Thoracic aorta (tissue), 2 donors: Measurements from ENCODE around the gene OR11H7. TPM values are rescaled to one million over a fixed set of nuclear protein-coding genes. Genes with fewer than 3 reads are reported as not detected.
"Not testable (repeated sequence)": the region's sequence is repeated elsewhere in the genome, so short reads cannot be mapped to it uniquely, and the experiment has no call there.

Experiments used
- ATAC-seq: fragments of 150-250 bp; one replicate; pipeline ENCODE4 v1.8.0; 2017; ENCODE audit warnings: low read depth; ENCODE audit not compliant: insufficient number of reproducible peaks, low FRiP score
- DNase-seq: peaks from one replicate; pipeline ENCODE4 v3.0.0-alpha.2; 2020; ENCODE audit warnings: low spot score
- H3K27ac ChIP-seq, 2 donors: fragments of 200-600 bp; sonication (generic); 1 replicate in 1 of 2; 2 replicates in 1 of 2; pipeline ENCODE4 v1.5.1; 2016; ENCODE audit warnings: mild to moderate bottlenecking in 2 of 2, moderate library complexity in 2 of 2
- H3K27me3 ChIP-seq: fragments of 200-600 bp; sonication (generic); replicated peaks from 2 replicates; pipeline ENCODE4 v1.6.0; 2016; ENCODE audit warnings: mild to moderate bottlenecking; ENCODE audit not compliant: insufficient read depth
- H3K36me3 ChIP-seq: fragments of 200-600 bp; sonication (generic); one replicate; pipeline ENCODE4 v1.5.1; 2016
- H3K4me1 ChIP-seq, 2 donors: fragments of 200-600 bp; sonication (generic); 1 replicate in 1 of 2; 2 replicates in 1 of 2; pipeline versions ENCODE4 v1.5.1 to v1.6.0; 2016; ENCODE audit warnings: low read depth in 2 of 2, mild to moderate bottlenecking in 1 of 2; ENCODE audit not compliant: control insufficient read depth in 1 of 2
- H3K4me3 ChIP-seq: fragments of 200-600 bp; sonication (generic); 2 replicates; pipeline ENCODE4 v1.5.1; 2016; ENCODE audit warnings: mild to moderate bottlenecking
- H3K9me3 ChIP-seq: fragments of 200-600 bp; sonication (generic); 2 replicates; pipeline ENCODE4 v1.5.1; 2016
- CTCF ChIP-seq: fragments of 200-600 bp; sonication (generic); IDR thresholded peaks from one replicate; pipeline ENCODE4 v1.5.1; 2019; ENCODE audit warnings: antibody characterized with exemption
- total RNA-seq, 2 donors: library from RNA; depleted of rRNA; stranded (reverse); fragments of >200 nt; gene quantifications; one replicate each; pipeline versions ENCODE4 v1.1.0 to v1.2.3, GENCODE V29; 2016

The OR11H7 gene
- total RNA-seq, 2 donors from 2014 or later = not detected

- no peaks in the 10 kb centered on the region for H3K9me3 ChIP-seq
- no peaks in the 10 kb centered on the region for H3K4me1 ChIP-seq
- no peak overlapping the region for H3K27ac ChIP-seq
- H3K27me3 ChIP-seq = no peaks in the 10 kb centered on the region
- no peaks in the 10 kb centered on the region for H3K36me3 ChIP-seq
- ATAC-seq (no peak), DNase-seq (no peak)
- H3K4me3 ChIP-seq = no peak overlapping the region
- no peak for TF ChIP-seq CTCF
Measured at GRCh38 chr14:20198991-20199390, 29.8 kb upstream of the OR11H7 start.

GRCh38 chr14:20204721-20205120 lies 24.1 kb upstream of the OR11H7 start:
- DNase-seq = no peak
- Histone ChIP-seq H3K27me3 (no peaks in the 10 kb centered on the region), H3K36me3 (no peaks in the 10 kb centered on the region), H3K9me3 (no peaks in the 10 kb centered on the region), H3K27ac (no peak overlapping the region), H3K4me3 (no peak overlapping the region), H3K4me1 (no peaks in the 10 kb centered on the region)
- no peak for TF ChIP-seq CTCF
- no peak for ATAC-seq

GRCh38 chr14:20209595-20209994 lies 19.2 kb upstream of the OR11H7 start:
- no peaks in the 10 kb centered on the region for H3K27me3 ChIP-seq
- H3K27ac ChIP-seq = no peak overlapping the region
- no peaks in the 10 kb centered on the region for H3K4me1 ChIP-seq
- H3K4me3 ChIP-seq = no peak overlapping the region
- H3K36me3 ChIP-seq = no peaks in the 10 kb centered on the region
- no peak for DNase-seq
- no peak for TF ChIP-seq CTCF
- no peak for ATAC-seq
- no peaks in the 10 kb centered on the region for H3K9me3 ChIP-seq

- ATAC-seq, H3K4me1 ChIP-seq, H3K27me3 ChIP-seq, H3K27ac ChIP-seq, H3K9me3 ChIP-seq, H3K36me3 ChIP-seq, H3K4me3 ChIP-seq, DNase-seq: not testable (repeated sequence)
Measured at GRCh38 chr14:20212406-20212805, 16.4 kb upstream of the OR11H7 start.

- no peak overlapping the region for H3K4me3 ChIP-seq
- no peak for ATAC-seq
Measured at GRCh38 chr14:20215196-20215595, 13.6 kb upstream of the OR11H7 start.

More at GRCh38 chr14:20215196-20215595, 13.6 kb upstream of the OR11H7 start:
- H3K27ac ChIP-seq = no peak overlapping the region
- no peaks in the 10 kb centered on the region for H3K27me3 ChIP-seq
- H3K36me3 ChIP-seq = no peaks in the 10 kb centered on the region
- DNase-seq = no peak
- H3K9me3 ChIP-seq = no peaks in the 10 kb centered on the region
- no peaks in the 10 kb centered on the region for H3K4me1 ChIP-seq
- TF ChIP-seq CTCF = no peak
